H1 (cell line): ENCODE data around the gene OAS3. TPM values are rescaled to one million over a fixed set of nuclear protein-coding genes. Genes with fewer than 3 reads are reported as not detected.
"Not testable (repeated sequence)": the region's sequence is repeated elsewhere in the genome, so short reads cannot be mapped to it uniquely, and the experiment has no call there.

Experiments used
- CTCF ChIA-PET: fragments of 300-600 bp; sonication (Branson Sonifier 250); formaldehyde crosslinking; loops from one replicate; lab custom pipeline; 2021; ENCODE audit not compliant: partially characterized antibody; lab: Charles Lee
- POLR2A ChIA-PET: fragments of 300-600 bp; sonication (Branson Sonifier 250); formaldehyde crosslinking; loops from one replicate; lab custom pipeline; 2021; ENCODE audit warnings: inconsistent platforms; ENCODE audit not compliant: partially characterized antibody; lab: Charles Lee
- DNase-seq, 2 experiments: peaks; one replicate each; pipeline versions ENCODE4 v3.0.0 to v3.0.0-alpha.2; 2010 to 2022; ENCODE audit warnings: low spot score in 2 of 2, low read depth in 1 of 2, mixed read lengths in 1 of 2
- FAIRE-seq: peaks from 2 replicates; lab custom pipeline; 2011; peaks lifted over from hg19 to GRCh38; lab: Jason Lieb, UNC
- H2AFZ ChIP-seq: 2 replicates; pipeline ENCODE4 v1.8.1; 2012; ENCODE audit warnings: low read length, inconsistent platforms
- H2AK5ac ChIP-seq: 2 replicates; pipeline ENCODE4 v1.6.1; 2013; ENCODE audit warnings: low read depth, low read length
- H2BK120ac ChIP-seq: replicated peaks from 2 replicates; pipeline ENCODE3; 2013; ENCODE audit warnings: low read depth, low read length, inconsistent platforms
- H2BK12ac ChIP-seq: 2 replicates; pipeline ENCODE4 v1.6.1; 2013; ENCODE audit warnings: low read depth, low read length
- H2BK15ac ChIP-seq: 2 replicates; pipeline ENCODE4 v1.6.1; 2013; ENCODE audit warnings: low read length
- H2BK20ac ChIP-seq: 2 replicates; pipeline ENCODE4 v1.6.1; 2013; ENCODE audit warnings: low read length
- H2BK5ac ChIP-seq: 2 replicates; pipeline ENCODE4 v1.6.1; 2013; ENCODE audit warnings: low read depth, low read length
- H3K14ac ChIP-seq: 2 replicates; pipeline ENCODE4 v1.6.1; 2013; ENCODE audit warnings: inconsistent platforms; ENCODE audit not compliant: insufficient read length
- H3K18ac ChIP-seq: 2 replicates; pipeline ENCODE4 v1.6.1; 2013; ENCODE audit warnings: low read length; ENCODE audit errors: extremely low read depth
- H3K23ac ChIP-seq: 2 replicates; pipeline ENCODE4 v1.6.1; 2013; ENCODE audit warnings: inconsistent platforms; ENCODE audit not compliant: insufficient read length
- H3K23me2 ChIP-seq: 2 replicates; pipeline ENCODE4 v1.6.1; 2013; ENCODE audit warnings: low read depth, low read length
- H3K27ac ChIP-seq: 2 replicates; pipeline ENCODE4 v1.6.1; 2011; ENCODE audit warnings: low read depth, low read length, inconsistent platforms
- H3K27me3 ChIP-seq, 4 experiments: replicated peaks in 1 of 4; 1 replicate in 1 of 4; 2 replicates in 3 of 4; pipeline versions ENCODE4 v1.6.1 to v1.8.1; 2011 to 2013; ENCODE audit warnings: low read length in 3 of 4, mild to moderate bottlenecking in 3 of 4, inconsistent platforms in 2 of 4, mixed read lengths in 2 of 4, moderate library complexity in 1 of 4; ENCODE audit not compliant: control insufficient read depth in 3 of 4, insufficient read depth in 3 of 4; ENCODE audit errors: extremely low read depth in 1 of 4
- H3K36me3 ChIP-seq, 4 experiments: 2 replicates each; pipeline versions ENCODE4 v1.6.1 to v1.8.1; 2011 to 2013; ENCODE audit warnings: mild to moderate bottlenecking in 4 of 4, low read length in 3 of 4, moderate library complexity in 2 of 4, control low read depth in 1 of 4, inconsistent platforms in 1 of 4; ENCODE audit not compliant: insufficient read depth in 4 of 4, control insufficient read depth in 2 of 4
- H3K4ac ChIP-seq: replicated peaks from 2 replicates; pipeline ENCODE3; 2013; ENCODE audit warnings: low read length, low read depth, mixed read lengths, inconsistent platforms; ENCODE audit not compliant: insufficient read length
- H3K4me1 ChIP-seq, 4 experiments: replicated peaks in 1 of 4; 1 replicate in 1 of 4; 2 replicates in 3 of 4; pipeline versions ENCODE4 v1.6.1 to v1.8.1; 2011 to 2013; ENCODE audit warnings: low read length in 3 of 4, inconsistent platforms in 2 of 4, mixed read lengths in 1 of 4; ENCODE audit not compliant: insufficient read depth in 4 of 4, control insufficient read depth in 3 of 4
- H3K4me2 ChIP-seq, 2 experiments: 2 replicates each; pipeline versions ENCODE4 v1.6.1 to v1.8.1; 2011 to 2013; ENCODE audit warnings: low read depth in 2 of 2, low read length in 2 of 2, control low read depth in 1 of 2, inconsistent platforms in 1 of 2, mild to moderate bottlenecking in 1 of 2; ENCODE audit not compliant: insufficient read depth in 1 of 2
- H3K4me3 ChIP-seq, 4 experiments: fragments of 200-600, 300-600 bp in 1 of 4; sonication (generic), shearing (Covaris generic), sonication (Bioruptor Twin) in 1 of 4; 2 replicates each; pipeline versions ENCODE4 v1.5.1 to v1.8.1; 2011 to 2016; ENCODE audit warnings: low read length in 4 of 4, low read depth in 3 of 4, control low read depth in 2 of 4, inconsistent platforms in 2 of 4, mild to moderate bottlenecking in 2 of 4, mixed read lengths in 1 of 4, moderate library complexity in 1 of 4; ENCODE audit not compliant: insufficient read depth in 2 of 4; ENCODE audit errors: extremely low read depth in 1 of 4
- H3K56ac ChIP-seq: replicated peaks from 2 replicates; pipeline ENCODE3; 2013; ENCODE audit warnings: low read depth, mild to moderate bottlenecking, mixed read lengths, low read length, inconsistent platforms; ENCODE audit not compliant: insufficient read length
- H3K79me1 ChIP-seq: 2 replicates; pipeline ENCODE4 v1.6.1; 2013; ENCODE audit warnings: low read depth, low read length, control low read depth
- H3K79me2 ChIP-seq, 2 experiments: 2 replicates each; pipeline versions ENCODE4 v1.6.1 to v1.8.1; 2012 to 2013; ENCODE audit warnings: low read length in 2 of 2, mild to moderate bottlenecking in 2 of 2, inconsistent platforms in 1 of 2; ENCODE audit not compliant: insufficient read depth in 2 of 2, control insufficient read depth in 1 of 2
- H3K9ac ChIP-seq, 4 experiments: replicated peaks in 1 of 4; 1 replicate in 1 of 4; 2 replicates in 3 of 4; pipeline versions ENCODE4 v1.6.1 to v1.8.1; 2011 to 2013; ENCODE audit warnings: low read depth in 3 of 4, low read length in 3 of 4, control low read depth in 2 of 4, mild to moderate bottlenecking in 2 of 4, moderate library complexity in 2 of 4, inconsistent platforms in 1 of 4; ENCODE audit errors: extremely low read depth in 1 of 4
- H3K9me3 ChIP-seq, 2 experiments: 2 replicates each; pipeline versions ENCODE4 v1.6.1 to v1.8.1; 2012 to 2013; ENCODE audit warnings: mild to moderate bottlenecking in 2 of 2, moderate library complexity in 2 of 2, control low read depth in 1 of 2, inconsistent platforms in 1 of 2, low read depth in 1 of 2, low read length in 1 of 2, mixed read lengths in 1 of 2; ENCODE audit not compliant: insufficient read depth in 2 of 2
- H4K20me1 ChIP-seq, 2 experiments: replicated peaks in 1 of 2; 2 replicates each; pipeline versions ENCODE3 to v1.8.1; 2011 to 2013; ENCODE audit warnings: inconsistent platforms in 2 of 2, low read length in 2 of 2, mild to moderate bottlenecking in 1 of 2; ENCODE audit not compliant: insufficient read depth in 2 of 2, control insufficient read depth in 1 of 2
- H4K5ac ChIP-seq: 2 replicates; pipeline ENCODE4 v1.6.1; 2013; ENCODE audit warnings: low read length, low read depth, mixed read lengths, inconsistent platforms; ENCODE audit not compliant: insufficient read length
- H4K8ac ChIP-seq: 2 replicates; pipeline ENCODE4 v1.8.0; 2013; ENCODE audit warnings: mild to moderate bottlenecking, moderate library complexity, low read length, inconsistent platforms; ENCODE audit not compliant: insufficient read depth; ENCODE audit errors: extremely low read depth
- H4K91ac ChIP-seq: replicated peaks from 2 replicates; pipeline ENCODE3; 2013; ENCODE audit warnings: low read length, mixed read lengths, inconsistent platforms; ENCODE audit not compliant: insufficient read length
- WGBS, 2 experiments: shearing (Covaris generic) in 1 of 2; methylation state at CpG; one replicate each; pipeline versions ENCODE4 v1.1.6 to v1.1.7; 2013 to 2015; ENCODE audit warnings: low lambda C conversion rate in 2 of 2, mixed read lengths in 2 of 2, inconsistent platforms in 1 of 2, low coverage in 1 of 2, missing lambda C conversion rate in 1 of 2; ENCODE audit not compliant: insufficient replicate concordance in 2 of 2, insufficient coverage in 1 of 2, insufficient read length in 1 of 2; ENCODE audit errors: extremely low coverage in 1 of 2, missing lambda C conversion rate in 1 of 2; 5-methylcytosine and 5-hydroxymethylcytosine counted together
- polyA plus RNA-seq, 7 experiments: library from polyadenylated mRNA; depleted of rRNA in 3 of 7; stranded (reverse) in 5 of 7; unstranded in 2 of 7; fragments of >200 nt in 5 of 7; fragments of 200-250 nt in 2 of 7; gene quantifications; 1 replicate in 5 of 7; 2 replicates in 1 of 7; 4 replicates in 1 of 7; pipeline versions ENCODE4 v1.2.1 to v1.2.3, GENCODE V29; 2011 to 2013; ENCODE audit warnings: missing spikeins in 2 of 7, mixed read lengths in 2 of 7
- total RNA-seq: library from RNA; stranded (reverse); fragmentation: NEBNext Ultra II Directional; extraction: Animal tissue kit (Norgen Biotek cat#: 25700); gene quantifications from 2 replicates; pipeline ENCODE4 v1.2.1, GENCODE V29; 2021

The OAS3 gene
- total and polyA plus RNA-seq, 2 of the 8 experiments (the other 6 are each of a cell fraction or from before 2014, with no cell fraction given): 0.73 to 3.7 TPM

DNA sequence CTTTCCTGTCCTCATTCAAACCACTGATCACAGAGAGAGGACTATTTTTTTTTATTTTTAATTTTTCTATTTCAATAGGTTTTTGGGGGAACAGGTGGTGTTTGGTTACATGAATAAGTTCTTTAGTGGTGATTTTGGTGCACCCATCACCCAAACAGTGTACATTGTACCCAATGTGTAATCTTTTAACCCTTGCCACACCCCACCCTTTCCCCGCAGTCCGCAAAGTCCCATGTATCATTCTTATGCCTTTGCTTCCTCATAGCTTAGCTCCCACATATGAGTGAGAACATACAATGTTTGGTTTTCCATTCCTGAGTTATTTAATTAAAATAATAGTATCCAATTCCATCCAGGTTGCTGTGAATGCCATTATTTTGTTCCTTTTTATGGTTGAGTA, 24.4 kb upstream of the OAS3 start:
- not testable (repeated sequence) for H3K23me2 ChIP-seq, FAIRE-seq

More for the DNA sequence above, 24.4 kb upstream of the OAS3 start:
- H3K79me2 ChIP-seq, H3K56ac ChIP-seq, H3K79me1 ChIP-seq, H4K5ac ChIP-seq, H3K4me2 ChIP-seq, H3K4me3 ChIP-seq, H3K4ac ChIP-seq, H3K23ac ChIP-seq, H4K91ac ChIP-seq, H3K27ac ChIP-seq, H2BK5ac ChIP-seq, H2BK15ac ChIP-seq, H3K18ac ChIP-seq, H3K4me1 ChIP-seq, H4K20me1 ChIP-seq, DNase-seq, H2AFZ ChIP-seq, H3K14ac ChIP-seq, CTCF ChIA-PET, H2BK20ac ChIP-seq, H3K36me3 ChIP-seq, H2AK5ac ChIP-seq, H4K8ac ChIP-seq, H3K9ac ChIP-seq, H2BK120ac ChIP-seq, H2BK12ac ChIP-seq, H3K9me3 ChIP-seq, H3K27me3 ChIP-seq, POLR2A ChIA-PET: not testable (repeated sequence)
- 96% methylated on average over 2 of the region's 2 CpGs; no CpG with 5 or more reads in 1 of the 2 experiments for WGBS, 2 experiments
